DOHH2 (cell line): ENCODE results near the gene SMIM33.

Source experiments
- EZH2phosphoT487 ChIP-seq: fragments of 200-600 bp; sonication (generic); IDR thresholded peaks from 2 replicates; pipeline ENCODE4 v1.6.1; 2017; ENCODE audit warnings: borderline replicate concordance, mild to moderate bottlenecking, antibody characterized with exemption, low read length, moderate library complexity, mixed read lengths
- TF ChIP-seq, protein P1 (sequence below): fragments of 200-600 bp; sonication (generic); IDR thresholded peaks from one replicate; pipeline ENCODE4 v1.5.1; 2014; ENCODE audit warnings: antibody characterized with exemption, mild to moderate bottlenecking, low read depth, low read length; ENCODE audit not compliant: poor library complexity, severe bottlenecking

DNA sequence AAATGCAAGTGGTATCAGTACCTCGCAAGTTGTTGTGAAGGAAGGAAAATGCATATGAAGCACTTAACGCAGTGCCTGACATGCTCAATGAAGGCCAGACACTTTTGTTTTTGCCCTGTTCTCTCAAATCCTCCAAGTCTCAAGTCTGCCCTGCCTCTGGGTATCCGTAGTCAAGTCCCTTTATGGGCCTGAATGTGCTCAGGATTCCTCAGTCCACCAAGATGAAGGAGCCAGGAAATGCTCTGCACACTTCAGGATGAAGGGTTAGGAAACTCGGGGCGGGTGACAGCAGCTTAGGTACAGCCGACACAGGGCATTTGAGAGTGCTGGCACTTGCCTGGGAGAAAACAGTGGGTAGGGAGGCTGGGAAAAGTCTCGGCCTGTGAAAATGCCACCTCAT is 9.6 kb upstream of the SMIM33 start:
- TF ChIP-seq, protein P1, sequence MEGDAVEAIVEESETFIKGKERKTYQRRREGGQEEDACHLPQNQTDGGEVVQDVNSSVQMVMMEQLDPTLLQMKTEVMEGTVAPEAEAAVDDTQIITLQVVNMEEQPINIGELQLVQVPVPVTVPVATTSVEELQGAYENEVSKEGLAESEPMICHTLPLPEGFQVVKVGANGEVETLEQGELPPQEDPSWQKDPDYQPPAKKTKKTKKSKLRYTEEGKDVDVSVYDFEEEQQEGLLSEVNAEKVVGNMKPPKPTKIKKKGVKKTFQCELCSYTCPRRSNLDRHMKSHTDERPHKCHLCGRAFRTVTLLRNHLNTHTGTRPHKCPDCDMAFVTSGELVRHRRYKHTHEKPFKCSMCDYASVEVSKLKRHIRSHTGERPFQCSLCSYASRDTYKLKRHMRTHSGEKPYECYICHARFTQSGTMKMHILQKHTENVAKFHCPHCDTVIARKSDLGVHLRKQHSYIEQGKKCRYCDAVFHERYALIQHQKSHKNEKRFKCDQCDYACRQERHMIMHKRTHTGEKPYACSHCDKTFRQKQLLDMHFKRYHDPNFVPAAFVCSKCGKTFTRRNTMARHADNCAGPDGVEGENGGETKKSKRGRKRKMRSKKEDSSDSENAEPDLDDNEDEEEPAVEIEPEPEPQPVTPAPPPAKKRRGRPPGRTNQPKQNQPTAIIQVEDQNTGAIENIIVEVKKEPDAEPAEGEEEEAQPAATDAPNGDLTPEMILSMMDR = no peak
- TF ChIP-seq EZH2phosphoT487 = no peak
